GM21381 (cell line): ENCODE measurements around the gene ATAD3A.

Experiments used
- ATAC-seq: cut with Tn5 transposase; IDR thresholded peaks from one replicate; pipeline ENCODE4 v1.9.1; 2021; ENCODE audit warnings: mild to moderate bottlenecking, moderate library complexity; ENCODE audit not compliant: unreplicated experiment

The ATAD3A gene

GRCh38 chr1:1577367-1578011 is 65.5 kb downstream of the ATAD3A start:
- ATAC-seq: no peak

DNA sequence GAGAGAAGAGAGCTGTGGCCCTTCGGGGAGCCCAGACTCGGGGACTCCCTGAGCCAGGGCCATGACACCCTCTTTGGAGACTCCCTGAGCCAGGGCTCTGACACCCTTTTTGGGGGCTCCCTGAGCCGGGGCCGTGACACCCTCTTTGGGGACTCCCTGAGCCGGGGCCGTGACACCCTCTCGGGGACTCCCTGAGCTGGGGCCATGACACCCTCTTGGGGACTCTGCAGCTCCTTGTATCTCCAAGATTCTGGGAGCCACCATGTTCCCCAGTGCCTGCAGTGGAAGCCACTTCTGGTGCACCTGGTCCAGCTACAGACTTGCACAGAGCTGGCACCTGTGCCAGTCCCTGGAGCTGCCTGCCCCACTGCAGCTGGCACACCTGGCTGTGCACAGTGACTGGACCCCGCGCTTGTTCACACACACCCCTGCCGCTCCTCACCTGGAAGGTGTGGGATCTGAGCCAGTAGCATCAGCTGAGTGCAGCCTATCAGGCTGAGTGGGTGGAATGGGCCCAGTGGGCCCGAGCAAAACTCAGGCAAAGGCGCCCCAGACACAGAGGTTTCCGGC is 66.5 kb downstream of the ATAD3A start:
- ATAC-seq: no peak

DNA sequence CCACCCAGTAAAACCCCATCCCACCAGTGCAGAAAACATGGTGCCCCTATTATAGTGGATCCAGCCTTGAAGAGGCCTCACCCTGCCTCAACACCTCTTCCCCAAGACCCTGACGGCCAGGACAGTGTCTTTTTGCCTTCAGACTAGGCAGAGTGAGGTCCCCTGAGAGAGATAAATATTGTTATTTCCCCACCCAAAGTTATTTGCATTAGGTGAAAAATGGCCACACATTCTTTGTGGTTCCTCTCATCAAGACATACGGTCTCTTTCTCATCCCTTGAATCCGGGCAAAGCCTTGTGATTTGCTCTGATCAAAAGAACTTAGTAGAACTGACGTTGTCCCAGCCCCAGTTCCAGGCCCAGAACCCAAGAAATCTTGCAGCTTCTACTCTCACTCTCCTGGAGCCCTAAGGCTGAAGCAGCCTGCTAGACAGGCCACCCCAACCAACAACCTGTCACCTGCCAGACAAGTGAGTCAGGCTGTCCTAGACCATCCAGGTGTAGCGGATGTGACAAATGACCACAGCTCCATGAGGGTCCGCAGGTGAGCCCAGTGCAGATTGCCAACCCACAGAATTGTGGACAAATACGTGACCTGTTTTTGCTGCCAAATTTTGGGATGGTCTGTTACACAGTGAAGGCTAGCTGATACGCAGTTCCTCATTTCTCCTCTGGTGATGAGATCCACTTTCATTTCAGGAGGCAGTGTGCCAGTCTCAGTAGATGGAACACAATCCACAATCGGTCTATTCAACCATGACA is 70.8 kb downstream of the ATAD3A start:
- no peak for ATAC-seq

GRCh38 chr1:1583347-1584010 is 71.5 kb downstream of the ATAD3A start:
- ATAC-seq: no peak
